Left lung (tissue), 10 donors: ENCODE data around the gene FIZ1. TPM values are rescaled to one million over a fixed set of nuclear protein-coding genes. Genes with fewer than 3 reads are reported as not detected.
"Not testable (repeated sequence)": the region's sequence is repeated elsewhere in the genome, so short reads cannot be mapped to it uniquely, and the experiment has no call there.

Experiments
- ATAC-seq: fragments of 200-7000 bp; cut with Tn5 transposase; one replicate; pipeline ENCODE4 v1.9.1; 2020; ENCODE audit warnings: moderate library complexity
- DNase-seq, 4 donors: peaks; one replicate each; pipeline ENCODE4 v3.0.0-alpha.2; 2013 to 2020
- H3K27ac ChIP-seq, 2 donors: fragments of 200-600 bp; sonication (generic) in 1 of 2; one replicate each; pipeline versions ENCODE4 v1.5.0 to v1.8.0; 2020 to 2021
- H3K27me3 ChIP-seq, 2 donors: fragments of 200-600 bp; sonication (generic) in 1 of 2; one replicate each; pipeline versions ENCODE4 v1.5.0 to v1.8.0; 2020 to 2021
- H3K36me3 ChIP-seq, 2 donors: fragments of 200-600 bp; sonication (generic) in 1 of 2; one replicate each; pipeline versions ENCODE4 v1.5.0 to v1.8.0; 2020 to 2021
- H3K4me1 ChIP-seq, 2 donors: fragments of 200-600 bp; one replicate each; pipeline ENCODE4 v1.8.0; 2021
- H3K4me3 ChIP-seq, 2 donors: fragments of 200-600 bp; sonication (generic) in 1 of 2; one replicate each; pipeline versions ENCODE4 v1.5.0 to v1.8.0; 2020 to 2021; ENCODE audit warnings: mild to moderate bottlenecking in 1 of 2
- H3K9me3 ChIP-seq, 2 donors: fragments of 200-600 bp; sonication (generic) in 1 of 2; one replicate each; pipeline versions ENCODE4 v1.5.0 to v1.8.0; 2020 to 2021
- intact Hi-C, 2 donors: fragments of 100-400 bp; cut with DNase I; formaldehyde crosslinking; loops; one replicate each; pipeline versions ENCODE4 v1.11.2 to v1.14.2; 2022
- polyA plus RNA-seq, 6 donors: library from polyadenylated mRNA; unstranded; fragments of 120-200 nt; gene quantifications; one replicate each; pipeline ENCODE4 v1.2.1, GENCODE V29; 2013; ENCODE audit not compliant: insufficient read length in 6 of 6
- total RNA-seq, 2 donors: library from RNA; stranded (reverse); fragmentation: NEBNext Ultra II Directional; extraction: Animal tissue kit (Norgen Biotek cat#: 25700); gene quantifications; one replicate each; pipeline ENCODE4 v1.2.1, GENCODE V29; 2021
- TF ChIP-seq, protein P1 (sequence below), 2 donors: fragments of 200-600 bp; sonication (generic) in 1 of 2; IDR thresholded peaks; one replicate each; pipeline versions ENCODE4 v1.5.0 to v1.8.0; 2021; ENCODE audit warnings: antibody characterized with exemption in 2 of 2
- donor health status: DM: no; HTN: yes; CAD: no.
- donor health status: DM: no; HTN: no; CAD: no.

FIZ1 gene
- total and polyA plus RNA-seq, 8 donors: 11.0 to 22.6 (median 17.6) TPM

- H3K4me1 ChIP-seq: peaks cover 10 to 30% of the 10 kb centered on the region in 2 donors
- TF ChIP-seq, protein P1, sequence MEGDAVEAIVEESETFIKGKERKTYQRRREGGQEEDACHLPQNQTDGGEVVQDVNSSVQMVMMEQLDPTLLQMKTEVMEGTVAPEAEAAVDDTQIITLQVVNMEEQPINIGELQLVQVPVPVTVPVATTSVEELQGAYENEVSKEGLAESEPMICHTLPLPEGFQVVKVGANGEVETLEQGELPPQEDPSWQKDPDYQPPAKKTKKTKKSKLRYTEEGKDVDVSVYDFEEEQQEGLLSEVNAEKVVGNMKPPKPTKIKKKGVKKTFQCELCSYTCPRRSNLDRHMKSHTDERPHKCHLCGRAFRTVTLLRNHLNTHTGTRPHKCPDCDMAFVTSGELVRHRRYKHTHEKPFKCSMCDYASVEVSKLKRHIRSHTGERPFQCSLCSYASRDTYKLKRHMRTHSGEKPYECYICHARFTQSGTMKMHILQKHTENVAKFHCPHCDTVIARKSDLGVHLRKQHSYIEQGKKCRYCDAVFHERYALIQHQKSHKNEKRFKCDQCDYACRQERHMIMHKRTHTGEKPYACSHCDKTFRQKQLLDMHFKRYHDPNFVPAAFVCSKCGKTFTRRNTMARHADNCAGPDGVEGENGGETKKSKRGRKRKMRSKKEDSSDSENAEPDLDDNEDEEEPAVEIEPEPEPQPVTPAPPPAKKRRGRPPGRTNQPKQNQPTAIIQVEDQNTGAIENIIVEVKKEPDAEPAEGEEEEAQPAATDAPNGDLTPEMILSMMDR (IDR thresholded peaks at IDR 0.05): no peak
- intact Hi-C loops: no loop called here
- peaks cover 0 to 29% of the 10 kb centered on the region in 2 donors for H3K27me3 ChIP-seq
- peak overlapping the region in 1 of 2 donors; percentile 27 for H3K27ac ChIP-seq
- H3K4me3 ChIP-seq: peak overlapping the region; percentile 10 to 19
- peak; percentile 79 for ATAC-seq
- H3K36me3 ChIP-seq: no peaks in the 10 kb centered on the region
- no peaks in the 10 kb centered on the region for H3K9me3 ChIP-seq
- DNase-seq: peak in 3 of 4 donors; percentile 86 to 90 (median 88)
Observed at GRCh38 chr19:55585658-55586339, 13.5 kb downstream of the FIZ1 start.

GRCh38 chr19:55584871-55585270 is 14.4 kb downstream of the FIZ1 start:
- ATAC-seq (no peak), DNase-seq (no peak)
- no peak overlapping the region for H3K27ac ChIP-seq
- TF ChIP-seq, protein P1 (IDR thresholded peaks at IDR 0.05): no peak
- H3K36me3 ChIP-seq: no peaks in the 10 kb centered on the region
- no peaks in the 10 kb centered on the region for H3K9me3 ChIP-seq
- no peak overlapping the region for H3K4me3 ChIP-seq
- H3K4me1 ChIP-seq: peaks cover 10 to 34% of the 10 kb centered on the region in 2 donors
- H3K27me3 ChIP-seq: peaks cover 0 to 29% of the 10 kb centered on the region in 2 donors
- intact Hi-C loops: no loop called here

GRCh38 chr19:55583897-55584296 is 15.4 kb downstream of the FIZ1 start:
- H3K27me3 ChIP-seq: peaks cover 0 to 29% of the 10 kb centered on the region in 2 donors
- H3K36me3 ChIP-seq, H3K4me3 ChIP-seq, intact Hi-C loops, DNase-seq, ATAC-seq, H3K9me3 ChIP-seq: not testable (repeated sequence)
- H3K27ac ChIP-seq: peak overlapping the region in 1 of 2 donors; percentile 6
- peaks cover 10 to 41% of the 10 kb centered on the region in 2 donors for H3K4me1 ChIP-seq

- peaks cover 10 to 33% of the 10 kb centered on the region in 2 donors for H3K4me1 ChIP-seq
- intact Hi-C loops, H3K4me3 ChIP-seq, H3K9me3 ChIP-seq, ATAC-seq, DNase-seq: not testable (repeated sequence)
- H3K27me3 ChIP-seq: peaks cover 0 to 27% of the 10 kb centered on the region in 2 donors
- H3K36me3 ChIP-seq: peaks cover 0 to 19% of the 10 kb centered on the region in 2 donors
- peak overlapping the region in 1 of 2 donors; percentile 87 for H3K27ac ChIP-seq
Observed at GRCh38 chr19:55582284-55582683, 17.0 kb downstream of the FIZ1 start.

GRCh38 chr19:55581823-55582223 is 17.5 kb downstream of the FIZ1 start:
- ATAC-seq (peak; percentile 31), DNase-seq (no peak)
- Histone ChIP-seq H3K27me3 (peaks cover 0 to 23% of the 10 kb centered on the region in 2 donors), H3K36me3 (peaks cover 0 to 24% of the 10 kb centered on the region in 2 donors), H3K4me1 (peaks cover 8 to 29% of the 10 kb centered on the region in 2 donors), H3K27ac (peak overlapping the region in 1 of 2 donors; percentile 87), H3K9me3 (no peaks in the 10 kb centered on the region), H3K4me3 (no peak overlapping the region)
- TF ChIP-seq, protein P1 (IDR thresholded peaks at IDR 0.05): no peak
- intact Hi-C loops: no loop called here

- ATAC-seq (peak; percentile 17), DNase-seq (no peak)
- Histone ChIP-seq H3K36me3 (peaks cover 0 to 26% of the 10 kb centered on the region in 2 donors), H3K27ac (peak overlapping the region; percentile 80 to 87), H3K4me3 (peak overlapping the region; percentile 76 to 83), H3K9me3 (no peaks in the 10 kb centered on the region), H3K4me1 (peaks cover 8 to 24% of the 10 kb centered on the region in 2 donors), H3K27me3 (peaks cover 0 to 17% of the 10 kb centered on the region in 2 donors)
- intact Hi-C loops: no loop called here
- TF ChIP-seq, protein P1 (IDR thresholded peaks at IDR 0.05): no peak
Observed at GRCh38 chr19:55581145-55581822, 18.0 kb downstream of the FIZ1 start.
